Activated T-cell treated with anti-CD3 and anti-CD28 coated beads for 4 hours (primary cell): ENCODE data around the gene E2F3.
"Not testable (repeated sequence)": the region's sequence is repeated elsewhere in the genome, so short reads cannot be mapped to it uniquely, and the experiment has no call there.

Experiments used
- DNase-seq: peaks from one replicate; pipeline ENCODE4 v3.0.0-alpha.2; 2020

E2F3 gene

DNA sequence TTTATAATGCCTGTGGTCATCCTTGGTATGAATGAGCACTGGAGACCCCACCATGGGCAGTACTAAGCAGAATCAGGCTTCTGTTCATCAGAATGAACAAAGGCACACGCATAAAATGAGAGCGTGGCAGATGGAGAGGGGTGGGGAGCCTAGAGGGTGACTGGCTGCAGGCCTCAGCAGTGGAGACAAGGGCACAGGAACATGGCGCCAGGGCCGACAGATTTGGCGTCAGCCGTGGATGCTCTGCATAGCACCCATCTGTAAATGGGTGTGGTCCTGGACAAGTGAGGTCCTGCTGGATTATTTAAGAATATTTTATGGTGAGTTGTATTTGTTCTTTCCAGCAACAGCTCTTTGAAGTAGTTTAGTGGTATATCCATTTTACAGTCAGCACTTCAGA, 33.1 kb downstream of the E2F3 start:
- no peak for DNase-seq

DNA sequence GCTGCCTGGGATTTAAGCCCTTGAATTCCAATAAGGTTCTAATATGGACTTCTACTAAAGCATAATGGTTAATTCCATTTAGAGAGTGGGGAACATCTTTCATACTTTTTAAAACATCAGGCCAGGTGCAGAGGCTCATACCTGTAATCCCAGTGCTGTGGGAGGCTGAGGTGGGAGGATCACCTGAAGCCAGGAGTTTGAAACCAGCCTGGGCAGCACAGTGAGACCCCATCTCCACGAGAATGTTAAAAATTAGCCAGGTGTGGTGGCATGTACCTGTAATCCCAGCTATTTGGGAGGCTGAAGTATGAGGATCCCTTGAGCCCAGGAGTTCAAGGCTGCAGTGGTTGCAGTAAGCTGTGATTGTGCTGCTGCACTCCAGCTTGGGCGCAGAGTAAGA, 35.0 kb downstream of the E2F3 start:
- no peak for DNase-seq

DNA sequence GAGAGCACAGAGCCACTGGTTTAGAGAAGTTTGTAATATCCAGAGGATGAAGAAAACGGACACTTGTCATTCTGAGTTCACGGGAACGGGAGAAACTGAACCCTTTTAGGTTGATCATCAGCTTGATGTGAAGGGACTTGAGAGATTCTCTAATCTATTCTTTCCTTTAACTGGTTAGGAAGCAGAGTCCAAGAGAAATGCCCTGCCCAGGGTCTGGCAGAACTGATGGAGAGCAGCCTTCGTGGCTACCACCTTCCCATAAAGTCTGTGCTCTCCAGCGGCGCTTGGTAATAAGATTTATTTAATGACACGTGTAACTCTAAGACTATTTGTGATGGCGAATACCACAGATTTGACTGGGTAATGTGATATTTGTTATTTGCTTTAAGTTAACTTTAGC, 36.0 kb downstream of the E2F3 start:
- no peak for DNase-seq

DNA sequence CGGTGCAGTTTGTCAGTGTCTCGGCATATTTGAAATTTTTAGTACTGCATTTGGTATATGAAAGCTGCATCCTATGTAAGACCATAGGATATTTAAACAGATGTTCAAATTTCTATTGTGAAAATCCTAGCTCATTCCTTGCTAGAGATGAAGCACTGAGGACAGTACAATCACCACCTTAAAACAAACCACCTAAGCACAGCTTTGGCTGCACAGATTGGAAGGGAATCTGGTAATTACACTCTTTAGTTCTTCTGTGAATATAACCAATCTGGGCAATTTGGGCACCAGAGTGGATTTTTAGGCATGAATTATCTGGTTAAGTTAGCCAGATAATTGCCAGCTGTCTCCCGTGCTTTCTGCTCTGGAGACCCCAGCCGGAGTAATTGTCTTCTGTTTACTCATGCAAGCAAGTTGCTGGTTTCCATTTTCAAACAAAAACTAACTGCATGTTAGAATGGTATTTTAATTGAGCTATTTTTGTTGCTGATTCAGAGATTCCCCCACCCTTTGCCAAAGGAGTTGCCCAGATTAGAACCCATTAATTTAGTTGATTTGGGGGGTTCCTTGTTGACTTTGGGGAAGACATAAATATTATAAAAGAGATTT, 36.9 kb downstream of the E2F3 start:
- DNase-seq, result no peak

GRCh38 chr6:20439558-20439957, 37.9 kb downstream of the E2F3 start:
- no peak for DNase-seq

DNA sequence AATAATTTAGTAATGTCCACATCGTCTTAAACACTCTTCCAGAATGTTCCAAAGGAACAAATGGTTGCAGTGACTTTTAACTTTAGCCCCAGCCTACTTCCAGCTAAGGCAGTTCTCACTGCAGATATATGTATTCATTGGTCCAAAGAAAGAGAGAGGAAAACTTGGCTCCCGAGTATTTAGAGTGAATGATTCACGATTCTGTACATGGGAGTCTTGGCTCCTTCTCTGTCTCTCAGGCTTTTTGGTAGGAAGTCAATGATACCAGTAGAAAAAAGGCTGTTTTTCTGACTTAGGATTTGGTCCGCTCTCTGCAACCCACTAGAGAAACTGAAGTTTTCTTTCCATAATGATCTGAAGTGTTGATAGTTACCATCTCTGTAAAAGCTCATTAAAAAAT, 38.6 kb downstream of the E2F3 start:
- DNase-seq, result no peak

DNA sequence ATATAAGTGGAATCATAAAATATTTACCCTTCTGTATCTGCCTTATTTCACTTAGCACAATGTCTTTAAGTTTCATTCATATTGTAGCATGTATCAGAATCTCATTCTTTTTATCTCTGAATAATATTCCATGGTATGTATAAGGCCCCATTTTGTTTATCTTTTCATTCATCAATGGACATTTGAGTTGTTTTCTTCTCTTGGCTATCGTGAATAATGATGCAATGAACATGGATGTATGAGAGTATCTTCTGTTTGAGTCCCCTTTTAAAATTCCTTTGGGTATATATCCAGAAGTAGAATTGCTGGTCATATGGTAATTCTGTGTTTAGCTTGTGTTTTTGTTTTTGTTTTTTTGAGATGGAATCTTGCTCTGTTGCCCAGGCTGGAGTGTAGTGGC, 39.6 kb downstream of the E2F3 start:
- DNase-seq, result no peak

DNA sequence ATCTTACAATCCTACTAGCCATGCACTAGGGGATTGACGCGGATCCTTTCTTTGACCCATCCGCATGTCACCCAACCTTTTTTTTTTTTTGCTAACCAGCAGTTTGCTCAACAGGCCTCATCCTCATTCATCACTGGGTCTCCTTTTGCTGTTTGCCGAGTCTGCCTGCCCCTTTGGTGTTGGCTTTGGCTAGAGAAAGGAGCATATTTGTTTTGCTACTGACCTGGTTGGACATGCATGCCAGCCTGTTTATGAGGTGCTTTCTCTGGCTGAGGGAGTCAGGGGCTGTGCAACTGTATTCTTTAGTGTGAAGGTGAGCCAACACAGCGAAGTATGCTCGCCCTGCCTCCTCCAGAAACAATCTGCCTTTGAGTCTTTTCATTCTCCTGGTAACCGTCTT, 40.2 kb downstream of the E2F3 start:
- DNase-seq, result no peak

DNA sequence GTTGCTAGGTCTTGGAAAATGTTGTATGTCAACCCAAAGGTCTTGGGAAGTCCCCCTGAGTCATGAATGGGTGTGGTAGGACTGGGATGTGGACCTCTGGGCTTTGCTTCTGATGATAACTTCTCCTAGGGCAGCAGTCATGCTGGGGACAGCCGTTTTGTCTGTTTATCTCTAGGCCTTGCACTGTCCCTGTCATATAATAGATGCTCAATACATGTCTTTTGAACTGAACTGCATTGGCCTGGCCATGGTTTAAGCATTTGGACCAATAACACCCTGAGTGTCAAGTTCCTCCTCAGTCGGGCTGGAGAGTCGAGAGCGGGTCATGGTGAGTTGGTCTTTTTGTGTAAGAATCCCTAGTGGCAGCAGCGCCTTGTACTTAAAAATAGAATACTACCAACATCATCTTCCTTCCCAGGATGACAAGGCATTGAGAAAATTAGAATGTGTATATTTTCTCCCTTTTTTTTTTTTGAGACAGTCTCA, 43.1 kb downstream of the E2F3 start:
- DNase-seq, result no peak

GRCh38 chr6:20447157-20447556, 45.5 kb downstream of the E2F3 start:
- no peak for DNase-seq

DNA sequence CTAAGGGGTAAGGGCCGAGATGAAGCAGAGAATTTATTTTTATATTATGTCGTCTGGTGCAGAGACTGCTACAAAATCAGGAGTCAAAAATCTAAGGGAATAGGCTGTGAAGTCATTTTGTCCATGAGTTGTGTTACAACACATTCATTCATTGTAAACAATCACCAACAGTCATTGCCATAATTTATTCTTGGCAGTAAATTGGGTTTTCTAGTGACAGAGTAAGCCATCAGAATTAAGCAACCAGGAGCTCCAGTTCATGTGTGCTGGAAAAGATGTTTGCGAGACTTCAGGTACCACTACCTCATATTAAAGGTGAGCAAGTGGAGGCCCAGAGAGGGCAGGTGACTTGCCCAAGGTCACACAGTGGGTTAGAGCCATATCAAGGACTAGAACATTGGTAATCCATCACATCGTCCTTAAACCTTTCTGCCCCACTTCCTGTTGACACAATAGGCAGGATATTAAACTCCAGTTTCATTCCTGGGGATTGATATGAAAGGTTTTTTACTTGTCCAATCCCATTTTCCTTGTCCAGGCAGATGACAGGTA, 46.0 kb downstream of the E2F3 start:
- DNase-seq, result no peak

- no peak for DNase-seq
Observed at GRCh38 chr6:20448828-20449227, 47.1 kb downstream of the E2F3 start.

GRCh38 chr6:20454204-20454824, 52.6 kb downstream of the E2F3 start:
- DNase-seq, result no peak

DNA sequence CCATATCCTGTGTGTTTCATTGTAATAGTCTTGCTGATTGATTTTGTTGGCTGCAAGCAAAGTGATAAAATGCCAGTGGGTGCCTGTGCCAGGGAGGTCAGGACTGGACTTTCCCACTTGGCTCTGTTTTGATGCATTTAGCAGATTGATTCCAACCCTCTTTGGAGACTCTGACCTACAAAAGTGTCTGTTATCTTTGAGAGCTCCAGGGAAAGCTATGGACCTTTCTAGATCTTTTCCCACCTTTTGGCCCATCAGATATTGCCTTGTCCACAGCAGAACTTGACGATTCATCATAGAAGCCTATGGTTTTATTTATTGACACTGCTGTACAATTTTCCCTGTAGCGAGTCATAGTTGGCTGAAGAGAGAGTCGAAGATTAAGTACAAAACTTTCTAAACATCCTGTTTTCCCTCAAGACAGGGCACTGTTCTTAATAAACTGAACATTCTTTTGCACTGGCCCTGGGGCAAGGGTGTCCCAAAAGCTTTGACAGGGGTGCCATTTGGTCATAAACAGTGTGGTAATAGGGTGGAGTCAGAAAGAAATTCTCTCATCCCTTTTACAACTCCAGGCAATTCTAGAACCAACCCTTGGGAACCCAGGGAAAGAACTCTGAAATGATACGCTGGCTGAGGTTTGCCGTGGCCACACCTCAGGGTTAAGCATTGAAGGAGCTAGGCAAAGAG, 53.7 kb downstream of the E2F3 start:
- no peak for DNase-seq

- no peak for DNase-seq
Observed at GRCh38 chr6:20458027-20458894, 56.6 kb downstream of the E2F3 start.

- DNase-seq, result no peak
Observed at GRCh38 chr6:20459682-20460081, 58.0 kb downstream of the E2F3 start.

GRCh38 chr6:20461576-20461975, 59.9 kb downstream of the E2F3 start:
- no peak for DNase-seq

- no peak for DNase-seq
Observed at GRCh38 chr6:20463396-20463795, 61.7 kb downstream of the E2F3 start.

- DNase-seq, result no peak
Observed at GRCh38 chr6:20464041-20464440, 62.4 kb downstream of the E2F3 start.

GRCh38 chr6:20464847-20465246, 63.2 kb downstream of the E2F3 start:
- DNase-seq, result no peak

GRCh38 chr6:20465616-20466015, 63.9 kb downstream of the E2F3 start:
- DNase-seq, result not testable (repeated sequence)

DNA sequence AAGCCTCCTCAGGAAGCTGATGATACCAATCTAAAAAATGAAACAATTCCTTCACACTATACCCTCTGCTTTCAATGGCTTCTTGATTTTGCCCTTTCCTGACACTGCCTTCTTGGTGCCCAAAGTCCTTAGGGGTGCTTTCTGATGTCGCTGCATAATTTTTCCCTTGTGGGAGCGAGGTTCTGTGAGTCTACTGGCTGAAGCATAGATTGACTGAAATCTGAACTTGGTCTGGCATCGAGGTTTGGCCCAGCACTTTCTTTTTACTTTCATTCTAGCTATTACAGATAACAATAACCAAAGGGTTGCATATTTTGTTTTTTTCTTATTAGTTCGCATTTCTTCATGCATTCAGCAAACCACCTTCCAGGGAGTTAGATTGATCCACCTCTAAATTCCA, 65.8 kb downstream of the E2F3 start:
- DNase-seq, result no peak

- no peak for DNase-seq
Observed at GRCh38 chr6:20468209-20468608, 66.5 kb downstream of the E2F3 start.
